Measurements from ENCODE around the gene HECTD2. TPM values are rescaled to one million over a fixed set of nuclear protein-coding genes. Genes with fewer than 3 reads are reported as not detected.
"Not testable (repeated sequence)": the region's sequence is repeated elsewhere in the genome, so short reads cannot be mapped to it uniquely, and the experiment has no call there.

HECTD2 gene
- polyA plus RNA-seq, 1 donor from 2014 or later, result 2.6 TPM

DNA sequence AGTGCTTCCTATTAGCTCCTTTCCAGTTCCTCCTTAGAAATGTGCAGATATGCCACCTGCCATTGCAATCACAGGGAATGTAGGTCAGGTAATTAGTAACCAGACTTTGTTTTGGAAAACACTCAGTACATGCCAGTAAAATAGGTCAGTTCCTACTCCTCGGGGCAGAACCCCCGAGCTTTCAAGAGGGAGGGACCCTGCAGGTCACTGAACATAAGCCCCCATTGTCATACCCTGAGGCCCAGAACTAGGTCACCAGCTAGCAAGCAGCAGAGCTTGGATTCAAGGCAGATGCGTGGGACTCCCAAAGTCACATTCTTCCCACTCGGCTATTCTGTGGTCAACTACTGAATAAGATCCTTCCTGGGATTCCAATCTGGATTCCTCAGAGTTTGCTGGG is 117.9 kb downstream of the HECTD2 start:
- H3K36me3 Mint-ChIP-seq, result peaks cover 1% of the 10 kb centered on the region
- no peak overlapping the region for H3K27ac Mint-ChIP-seq
- H3K4me1 Mint-ChIP-seq, result no peaks in the 10 kb centered on the region
- no peaks in the 10 kb centered on the region for H3K9me3 Mint-ChIP-seq
- H3K4me3 Mint-ChIP-seq, result no peak overlapping the region
- H3K27me3 Mint-ChIP-seq, result peaks cover 16% of the 10 kb centered on the region

DNA sequence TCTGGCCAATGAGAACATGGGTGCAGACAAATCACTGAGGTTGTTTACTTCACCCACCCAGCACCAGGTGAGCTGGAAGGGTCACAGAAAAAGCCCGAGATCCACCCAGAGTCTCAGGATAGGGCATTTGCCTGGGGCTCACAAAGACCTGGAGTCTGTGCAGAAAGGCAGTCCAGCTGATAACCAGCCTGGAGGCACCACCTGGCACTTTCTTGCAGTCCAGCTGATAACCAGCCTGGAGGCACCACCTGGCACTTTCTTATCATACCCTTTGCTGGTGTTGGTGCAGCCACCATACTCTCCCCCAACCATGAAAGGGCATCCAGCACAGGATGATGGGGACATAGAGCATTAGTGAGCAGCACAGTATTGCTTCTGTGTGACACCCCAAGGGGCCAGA is 118.6 kb downstream of the HECTD2 start:
- no peak overlapping the region for H3K27ac Mint-ChIP-seq
- H3K4me1 Mint-ChIP-seq, result no peaks in the 10 kb centered on the region
- H3K4me3 Mint-ChIP-seq, result no peak overlapping the region
- H3K27me3 Mint-ChIP-seq, result peaks cover 16% of the 10 kb centered on the region
- peaks cover 1% of the 10 kb centered on the region for H3K36me3 Mint-ChIP-seq
- no peaks in the 10 kb centered on the region for H3K9me3 Mint-ChIP-seq

DNA sequence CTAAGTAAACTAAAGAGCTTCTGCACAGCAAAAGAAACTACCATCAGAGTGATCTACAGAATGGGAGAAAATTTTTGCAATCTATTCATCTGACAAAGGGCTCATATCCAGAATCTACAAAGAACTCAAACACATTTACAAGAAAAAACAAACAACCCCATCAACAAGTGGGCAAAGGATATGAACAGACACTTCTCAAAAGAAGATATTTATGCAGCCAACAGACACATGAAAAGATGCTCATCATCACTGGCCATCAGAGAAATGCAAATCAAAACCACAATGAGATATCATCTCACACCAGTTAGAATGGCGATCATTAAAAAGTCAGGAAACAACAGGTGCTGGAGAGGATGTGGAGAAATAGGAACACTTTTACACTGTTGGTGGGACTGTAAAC is 124.6 kb downstream of the HECTD2 start:
- not testable (repeated sequence) for H3K9me3 Mint-ChIP-seq, H3K27me3 Mint-ChIP-seq, H3K27ac Mint-ChIP-seq, H3K4me3 Mint-ChIP-seq, H3K36me3 Mint-ChIP-seq, H3K4me1 Mint-ChIP-seq

DNA sequence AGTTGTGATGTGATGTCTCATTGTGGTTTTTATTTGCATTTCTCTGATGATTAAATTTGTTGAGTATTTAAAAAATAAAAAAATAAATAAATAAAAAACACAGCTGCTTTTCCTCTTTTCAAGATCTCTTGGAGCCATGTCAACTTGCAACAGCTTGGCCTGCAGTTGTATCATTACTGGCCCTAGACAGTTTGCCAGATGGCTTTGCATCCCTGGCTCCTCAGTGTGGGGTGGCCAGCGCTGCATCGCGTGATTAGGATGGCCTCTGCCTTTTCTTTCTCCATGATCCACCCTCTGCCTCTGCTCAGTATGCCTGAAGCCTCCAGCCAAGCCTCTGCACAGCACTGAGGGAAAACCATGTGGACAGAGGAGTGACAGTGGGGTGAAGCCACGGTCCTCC is 126.0 kb downstream of the HECTD2 start:
- H3K4me3 Mint-ChIP-seq, result no peak overlapping the region
- peaks cover 0 to 4% (median 2%) of the 10 kb centered on the region in 3 donors for H3K9me3 Mint-ChIP-seq
- no peaks in the 10 kb centered on the region for H3K36me3 Mint-ChIP-seq
- H3K4me1 Mint-ChIP-seq, result peaks cover 0 to 3% (median 0%) of the 10 kb centered on the region in 3 donors
- H3K27me3 Mint-ChIP-seq, result no peaks in the 10 kb centered on the region
- no peak overlapping the region for H3K27ac Mint-ChIP-seq

DNA sequence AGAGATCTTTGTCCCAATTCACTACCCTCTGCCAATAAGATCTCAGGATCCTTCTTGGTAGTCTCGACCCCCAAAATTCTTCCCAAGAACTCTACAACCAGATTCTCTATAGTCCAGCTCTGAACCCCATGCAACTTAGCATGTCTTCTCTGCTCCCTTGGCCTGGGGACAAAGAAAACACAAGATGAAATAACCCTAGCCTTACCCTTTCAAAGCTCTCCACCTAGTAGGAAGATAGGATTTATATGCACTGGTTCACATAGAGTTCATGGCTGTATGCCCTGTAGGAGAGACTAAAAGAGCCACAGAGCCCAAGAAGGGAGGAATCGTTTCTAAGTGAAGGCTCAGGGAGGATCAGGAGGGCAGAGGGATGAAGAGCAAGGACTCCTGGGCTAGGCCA is 126.6 kb downstream of the HECTD2 start:
- no peaks in the 10 kb centered on the region for H3K27me3 Mint-ChIP-seq

DNA sequence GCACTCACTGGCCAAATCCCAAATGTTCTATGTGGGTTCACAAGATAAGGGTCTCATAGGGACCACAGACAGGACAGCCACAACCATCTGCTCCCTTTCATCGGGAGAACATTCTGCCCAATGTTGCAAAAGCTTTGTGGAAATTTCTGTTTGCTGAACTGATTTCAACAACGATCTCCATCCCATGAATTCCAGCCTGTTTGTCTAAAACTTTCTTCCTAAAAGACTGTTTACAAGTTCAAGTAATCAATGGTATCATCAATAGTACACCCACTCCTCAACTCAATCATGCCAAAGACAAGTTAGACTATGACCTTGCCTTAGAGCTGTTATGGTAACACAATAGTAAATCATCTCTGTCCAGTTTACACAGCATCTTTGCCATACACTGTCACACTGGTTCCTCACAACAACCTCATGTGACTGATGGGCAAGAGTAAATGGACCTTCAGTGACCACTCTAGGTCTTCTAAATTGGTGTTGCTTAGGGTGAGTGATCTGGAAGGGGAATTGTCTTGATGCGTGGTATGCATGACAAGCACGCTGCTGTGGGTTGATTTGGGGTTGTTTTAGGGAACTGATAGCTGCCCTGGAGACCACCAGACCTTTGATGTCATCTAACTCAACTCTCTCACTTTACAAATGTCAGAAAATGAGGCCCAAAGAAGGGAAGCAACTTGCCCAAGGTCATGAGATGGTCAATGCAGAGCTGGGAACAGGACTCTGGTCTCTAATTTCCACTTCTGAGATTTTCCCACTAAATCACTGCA is 127.7 kb downstream of the HECTD2 start:
- Mint-ChIP-seq H3K4me1 (peaks cover 0 to 3% (median 0%) of the 10 kb centered on the region in 3 donors), H3K36me3 (no peaks in the 10 kb centered on the region), H3K27ac (no peak overlapping the region), H3K9me3 (peaks cover 0 to 5% (median 4%) of the 10 kb centered on the region in 3 donors), H3K27me3 (peaks cover 7% of the 10 kb centered on the region), H3K4me3 (no peak overlapping the region)

More for the DNA sequence above, 126.6 kb downstream of the HECTD2 start:
- H3K4me1 Mint-ChIP-seq, result peaks cover 0 to 3% (median 0%) of the 10 kb centered on the region in 3 donors
- no peak overlapping the region for H3K27ac Mint-ChIP-seq
- H3K4me3 Mint-ChIP-seq, result no peak overlapping the region
- H3K36me3 Mint-ChIP-seq, result no peaks in the 10 kb centered on the region
- H3K9me3 Mint-ChIP-seq, result peaks cover 0 to 4% (median 2%) of the 10 kb centered on the region in 3 donors

DNA sequence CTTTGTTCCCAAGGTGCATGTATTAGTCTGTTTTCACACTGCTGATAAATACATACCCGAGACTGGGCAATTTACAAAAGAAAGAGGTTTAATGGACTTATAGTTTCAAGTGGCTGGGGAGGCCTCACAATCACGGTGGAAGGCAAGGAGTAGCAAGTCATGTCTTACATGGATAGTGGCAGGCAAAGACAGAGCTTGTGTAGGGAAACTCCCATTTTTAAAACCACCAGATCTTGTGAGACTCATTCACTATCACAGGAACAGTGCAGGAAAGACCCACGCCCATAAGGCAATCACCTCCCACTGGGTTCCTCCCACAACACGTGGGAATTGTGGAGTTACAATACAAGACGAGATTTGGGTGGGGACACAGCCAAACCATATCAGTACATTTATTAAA is 129.8 kb downstream of the HECTD2 start:
- H3K4me3 Mint-ChIP-seq, result no peak overlapping the region
- peaks cover 0 to 4% (median 3%) of the 10 kb centered on the region in 3 donors for H3K9me3 Mint-ChIP-seq
- no peak overlapping the region for H3K27ac Mint-ChIP-seq
- peaks cover 8% of the 10 kb centered on the region for H3K27me3 Mint-ChIP-seq
- H3K4me1 Mint-ChIP-seq, result no peaks in the 10 kb centered on the region
- H3K36me3 Mint-ChIP-seq, result no peaks in the 10 kb centered on the region

DNA sequence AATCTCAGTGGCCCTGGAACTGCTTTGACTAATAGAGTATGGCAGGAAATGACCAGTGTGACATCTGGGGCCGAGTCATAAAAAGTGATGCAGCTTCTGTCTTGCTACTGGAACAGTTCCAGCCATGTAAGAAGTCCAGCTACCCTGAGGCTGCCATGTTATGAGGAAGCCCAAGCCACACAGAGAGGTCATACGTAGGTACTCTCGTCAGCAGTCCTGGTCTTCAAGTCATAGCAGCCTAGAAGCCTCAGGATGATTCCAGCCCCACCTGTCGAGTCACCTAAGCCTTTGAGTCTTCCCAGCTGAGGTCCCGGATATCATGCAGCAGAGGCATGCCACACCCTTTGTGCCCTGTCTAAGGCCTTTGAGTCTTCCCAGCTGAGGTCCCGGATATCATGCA is 130.6 kb downstream of the HECTD2 start:
- peaks cover 0 to 4% (median 3%) of the 10 kb centered on the region in 3 donors for H3K9me3 Mint-ChIP-seq
- H3K36me3 Mint-ChIP-seq, result no peaks in the 10 kb centered on the region
- peaks cover 8% of the 10 kb centered on the region for H3K27me3 Mint-ChIP-seq

DNA sequence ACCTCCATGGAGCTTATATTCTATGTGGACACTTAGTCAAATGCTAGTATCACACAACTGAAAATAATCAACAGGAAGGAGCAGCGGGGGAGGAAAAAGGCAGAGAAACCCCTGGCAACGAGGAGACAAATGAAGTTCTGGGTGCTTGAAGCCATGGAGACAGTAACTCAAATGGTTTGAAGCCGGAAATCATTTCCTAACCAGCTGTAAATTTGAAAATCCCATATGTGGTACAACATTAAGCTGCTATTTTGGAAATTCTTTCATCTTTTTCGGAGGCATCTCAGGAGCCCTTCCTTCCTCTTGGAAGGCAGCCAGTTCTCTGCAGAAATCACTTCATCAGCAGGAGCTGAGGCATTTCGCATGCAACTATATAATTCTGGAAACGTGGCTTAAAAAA is 131.3 kb downstream of the HECTD2 start:
- H3K9me3 Mint-ChIP-seq, result peaks cover 0 to 4% (median 3%) of the 10 kb centered on the region in 3 donors
- H3K27ac Mint-ChIP-seq, result no peak overlapping the region
- peaks cover 8% of the 10 kb centered on the region for H3K27me3 Mint-ChIP-seq
- no peaks in the 10 kb centered on the region for H3K4me1 Mint-ChIP-seq
- no peak overlapping the region for H3K4me3 Mint-ChIP-seq
- no peaks in the 10 kb centered on the region for H3K36me3 Mint-ChIP-seq

More for the DNA sequence above, 130.6 kb downstream of the HECTD2 start:
- Mint-ChIP-seq H3K4me3 (no peak overlapping the region), H3K4me1 (no peaks in the 10 kb centered on the region), H3K27ac (no peak overlapping the region)

DNA sequence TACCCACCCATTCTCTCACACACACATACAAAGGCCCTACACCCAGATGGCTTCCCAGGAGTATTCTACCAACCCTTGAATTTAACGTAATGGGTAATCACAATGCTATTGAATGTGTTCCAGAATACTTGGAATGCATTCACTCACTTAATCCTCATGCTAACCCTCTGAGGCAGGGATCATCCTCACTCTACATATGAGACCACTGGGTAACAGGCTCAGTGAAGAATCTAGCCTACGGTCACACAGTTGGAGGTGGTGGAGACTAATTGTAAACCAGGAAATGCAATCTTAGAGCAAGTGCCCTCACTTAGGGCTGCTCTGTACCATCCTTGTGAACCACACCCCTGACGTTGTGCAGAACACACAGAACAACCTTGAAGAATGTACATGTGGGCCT is 135.2 kb downstream of the HECTD2 start:
- Mint-ChIP-seq H3K27ac (no peak overlapping the region), H3K27me3 (peaks cover 8% of the 10 kb centered on the region), H3K9me3 (peaks cover 0 to 3% (median 0%) of the 10 kb centered on the region in 3 donors), H3K4me1 (no peaks in the 10 kb centered on the region), H3K36me3 (no peaks in the 10 kb centered on the region), H3K4me3 (no peak overlapping the region)

DNA sequence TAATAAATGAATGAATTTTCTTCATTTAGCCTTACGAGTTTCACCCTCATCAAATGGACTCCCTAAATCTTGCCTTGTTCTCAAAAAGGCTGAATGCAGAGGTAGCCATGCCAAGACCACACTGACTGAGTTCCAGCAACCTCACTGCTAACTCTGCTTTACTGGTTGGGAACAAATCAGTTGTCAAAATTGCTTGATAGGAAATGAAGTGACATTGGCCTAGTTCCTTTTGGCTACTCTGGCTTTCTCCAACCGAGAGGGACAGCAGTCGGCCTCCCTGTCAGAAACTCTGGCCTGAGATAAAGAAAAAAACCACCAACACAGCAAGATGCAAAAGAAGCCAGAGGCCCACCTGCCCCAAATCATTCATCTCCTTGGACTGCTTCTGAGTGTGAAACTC is 135.7 kb downstream of the HECTD2 start:
- peaks cover 8% of the 10 kb centered on the region for H3K27me3 Mint-ChIP-seq

DNA sequence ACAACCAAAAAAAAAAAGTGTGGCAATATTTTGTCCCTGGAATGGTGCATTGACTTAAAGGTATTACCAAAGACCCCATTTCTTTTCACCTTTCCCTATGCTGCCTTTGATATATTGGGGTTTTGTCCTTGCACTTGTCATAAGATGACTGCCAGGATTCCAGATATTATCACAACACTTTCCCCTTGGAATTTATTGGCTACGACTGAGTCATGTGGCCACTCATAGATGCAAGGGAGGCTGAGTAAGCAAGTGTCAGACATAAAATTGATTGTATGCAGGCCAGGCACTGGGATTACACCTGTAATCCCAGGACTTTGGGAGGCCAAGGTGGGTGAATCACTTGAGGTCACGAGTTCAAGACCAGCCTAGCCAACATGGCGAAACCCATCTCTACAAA is 139.1 kb downstream of the HECTD2 start:
- no peak overlapping the region for H3K27ac Mint-ChIP-seq
- H3K4me3 Mint-ChIP-seq, result no peak overlapping the region
- H3K36me3 Mint-ChIP-seq, result no peaks in the 10 kb centered on the region
- H3K27me3 Mint-ChIP-seq, result peaks cover 1% of the 10 kb centered on the region
- H3K4me1 Mint-ChIP-seq, result no peaks in the 10 kb centered on the region
- no peaks in the 10 kb centered on the region for H3K9me3 Mint-ChIP-seq

More for the DNA sequence above, 135.7 kb downstream of the HECTD2 start:
- Mint-ChIP-seq H3K9me3 (peaks cover 0 to 3% (median 0%) of the 10 kb centered on the region in 3 donors), H3K36me3 (no peaks in the 10 kb centered on the region), H3K4me1 (no peaks in the 10 kb centered on the region), H3K4me3 (no peak overlapping the region), H3K27ac (no peak overlapping the region)

DNA sequence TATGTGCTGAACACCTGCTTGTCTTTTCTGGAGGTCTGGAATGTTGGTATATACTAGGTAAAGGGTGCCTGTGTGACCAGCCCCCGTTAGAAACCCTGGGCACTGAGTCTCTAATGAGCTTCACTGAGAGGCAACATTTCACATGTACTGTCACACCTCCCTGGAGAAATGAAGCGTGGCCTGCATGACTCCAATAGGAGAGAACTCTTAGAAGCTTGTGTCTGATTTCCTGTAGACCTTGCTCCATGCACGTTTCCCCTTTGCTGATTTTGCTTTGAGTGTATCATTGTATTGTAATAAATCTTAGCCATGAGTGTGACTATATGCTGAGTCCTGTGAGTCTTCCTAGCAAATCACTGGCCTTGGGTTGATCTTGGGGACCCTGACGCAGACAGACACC is 139.9 kb downstream of the HECTD2 start:
- peaks cover 1% of the 10 kb centered on the region for H3K27me3 Mint-ChIP-seq
- H3K27ac Mint-ChIP-seq, result no peak overlapping the region

DNA sequence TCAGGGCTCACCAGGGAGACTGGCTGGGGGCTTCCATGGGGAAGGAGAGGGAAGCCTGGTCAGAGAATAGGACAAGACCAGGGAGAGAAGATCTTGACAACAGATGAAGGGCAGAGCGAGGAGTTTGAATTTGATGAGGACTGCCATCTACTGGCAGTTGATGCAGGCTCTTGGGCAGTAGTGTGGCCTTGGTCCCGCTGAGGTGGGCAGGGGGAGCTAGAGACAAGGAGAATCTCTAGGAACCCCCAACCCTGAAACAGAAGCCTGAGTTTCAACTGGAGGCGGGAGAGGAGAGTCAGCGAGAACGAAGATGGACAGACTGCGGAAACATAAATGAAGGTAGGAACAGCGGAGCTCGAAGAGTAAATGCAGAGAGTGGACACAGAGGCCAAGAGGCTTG is 141.7 kb downstream of the HECTD2 start:
- Mint-ChIP-seq H3K27ac (peak overlapping the region in 1 of 3 donors; percentile 25), H3K4me3 (no peak overlapping the region), H3K9me3 (no peaks in the 10 kb centered on the region), H3K27me3 (peaks cover 1% of the 10 kb centered on the region), H3K4me1 (no peaks in the 10 kb centered on the region), H3K36me3 (no peaks in the 10 kb centered on the region)

More for the DNA sequence above, 139.9 kb downstream of the HECTD2 start:
- Mint-ChIP-seq H3K4me1 (no peaks in the 10 kb centered on the region), H3K4me3 (no peak overlapping the region), H3K36me3 (no peaks in the 10 kb centered on the region), H3K9me3 (no peaks in the 10 kb centered on the region)

DNA sequence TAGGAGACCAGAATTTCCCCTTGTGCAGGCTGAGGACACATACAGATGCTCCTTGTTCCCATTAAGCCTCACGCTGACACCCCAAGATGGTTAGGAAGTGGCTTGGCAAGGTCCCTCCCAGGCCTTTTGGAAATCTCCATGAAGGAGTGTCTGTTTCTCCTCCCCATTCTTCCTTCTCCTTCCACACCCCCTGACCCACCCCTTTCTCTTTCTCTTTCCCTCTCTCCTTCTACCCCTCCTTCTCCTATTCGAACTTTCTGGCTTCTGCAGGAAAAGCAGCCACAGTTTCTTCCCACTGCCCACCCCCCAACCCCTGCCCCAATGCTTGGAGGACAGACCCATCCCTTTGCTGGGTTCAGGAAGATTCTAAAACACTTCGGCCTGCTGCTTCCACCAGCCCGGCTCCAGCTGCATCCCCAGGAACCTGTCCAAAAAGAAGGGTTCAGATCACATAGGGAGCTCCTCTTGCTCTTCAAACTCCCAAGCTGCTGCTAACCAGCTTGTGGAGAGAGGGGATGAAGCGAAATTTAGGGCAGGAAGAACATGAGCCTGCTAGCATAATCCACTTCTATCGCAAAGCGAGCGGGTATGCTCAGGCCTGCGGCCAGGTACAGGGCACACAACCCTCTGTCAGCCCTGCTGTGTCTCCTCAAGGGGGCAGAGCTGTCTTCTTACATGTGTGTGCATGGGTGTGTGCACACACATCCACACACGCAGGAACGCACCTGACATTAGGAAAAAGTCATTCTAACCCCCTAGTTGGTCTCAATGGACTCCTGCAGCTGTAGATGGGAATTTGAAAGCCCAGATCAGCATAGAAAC is 142.3 kb downstream of the HECTD2 start:
- no peak overlapping the region for H3K27ac Mint-ChIP-seq
- no peaks in the 10 kb centered on the region for H3K9me3 Mint-ChIP-seq
- H3K27me3 Mint-ChIP-seq, result peaks cover 1% of the 10 kb centered on the region
- H3K36me3 Mint-ChIP-seq, result no peaks in the 10 kb centered on the region
- no peaks in the 10 kb centered on the region for H3K4me1 Mint-ChIP-seq
- H3K4me3 Mint-ChIP-seq, result no peak overlapping the region
